ENCODE data around the gene CCDC33. TPM values are rescaled to one million over a fixed set of nuclear protein-coding genes. Genes with fewer than 3 reads are reported as not detected.

The CCDC33 gene
- total and polyA plus RNA-seq, 2 donors (not counting 3 experiments of a cell fraction or from before 2014, with no cell fraction given) = not detected

GRCh38 chr15:74277242-74277810 lies 41.2 kb downstream of the CCDC33 start:
- ChIA-PET CTCF (no interaction called here), POLR2A (no interaction called here)
- no peak overlapping the region for H3K9ac ChIP-seq (replicated peaks; ENCODE audit: extremely low read depth, insufficient read depth, low read length)
- peaks cover 0 to 3% of the 10 kb centered on the region in 2 experiments for H3K27me3 ChIP-seq (ENCODE audit: control insufficient read depth in 2 of 2, insufficient read depth in 2 of 2, low read length in 2 of 2)
- H3K4me1 ChIP-seq (ENCODE audit: control insufficient read depth, extremely low read depth, insufficient read depth, low read length) = no peaks in the 10 kb centered on the region
- H3K79me2 ChIP-seq (ENCODE audit: control insufficient read depth, insufficient read depth, low read length) = no peaks in the 10 kb centered on the region
- H4K20me1 ChIP-seq (replicated peaks; ENCODE audit: control insufficient read depth, extremely low read depth, insufficient read depth, low read length) = no peaks in the 10 kb centered on the region
- no peak overlapping the region for H3K4me2 ChIP-seq (ENCODE audit: insufficient read depth, low read length)
- BruUV-seq (replicated peaks) = no TSS peak
- H3K27ac ChIP-seq (ENCODE audit: insufficient read depth, low read depth, low read length) = no peak overlapping the region
- no peaks in the 10 kb centered on the region for H3K9me1 ChIP-seq (replicated peaks; ENCODE audit: control insufficient read depth, extremely low read depth, insufficient read depth, low read length)
- DNase-seq (ENCODE audit: low read depth, low spot score) (no peak), FAIRE-seq (no peak)
- no peak overlapping the region for H3K4me3 ChIP-seq (replicated peaks in 1 of 3; ENCODE audit: insufficient read depth in 1 of 3, low read depth in 1 of 3, low read length in 3 of 3)
- intact Hi-C loops (cut with micrococcal nuclease) = no loop called here
- no peaks in the 10 kb centered on the region for H3K9me3 ChIP-seq (replicated peaks; ENCODE audit: control insufficient read depth, insufficient read depth, low read length)
- no peaks in the 10 kb centered on the region for H3K36me3 ChIP-seq (ENCODE audit: control insufficient read depth in 2 of 2, extremely low read depth in 1 of 2, insufficient read depth in 2 of 2, low read length in 2 of 2)
- dilution Hi-C loops (cut with MboI; ENCODE audit: extremely low pct_ligation_motif_present, low sequenced_read_pairs) = no loop called here
- TF ChIP-seq JUN (IDR thresholded peaks at IDR 0.05; ENCODE audit: borderline replicate concordance, insufficient read depth, insufficient read length, low read depth) (no peak), FOS (IDR thresholded peaks at IDR 0.05; ENCODE audit: borderline replicate concordance, insufficient read depth, low read length) (no peak), CTCF (IDR thresholded peaks at IDR 0.05; ENCODE audit: extremely low read depth in 1 of 2, insufficient read depth in 1 of 2, low read depth in 1 of 2, low read length in 2 of 2) (no peak), POLR2AphosphoS5 (IDR thresholded peaks at IDR 0.05; ENCODE audit: insufficient read depth, low read depth, low read length) (no peak), POLR2A (IDR thresholded peaks at IDR 0.05; ENCODE audit: low read depth, low read length) (no peak), EZH2 (IDR thresholded peaks at IDR 0.05; ENCODE audit: borderline replicate concordance, low read depth, low read length, severe bottlenecking) (no peak), MAX (IDR thresholded peaks at IDR 0.05; ENCODE audit: insufficient read depth, insufficient read length) (no peak), MYC (IDR thresholded peaks at IDR 0.05; ENCODE audit: low read depth, low read length) (no peak), GATA2 (IDR thresholded peaks at IDR 0.05; ENCODE audit: insufficient read depth, insufficient read length, low read depth, low read length) (no peak)
- H2AFZ ChIP-seq (ENCODE audit: low read depth, low read length) = no peak overlapping the region

All from endothelial cell of umbilical vein (primary cell).